NCI-H446 treated with DMSO at 0.1 percent for 48 hours (cell line): ENCODE data around the gene STIP1.

Experiments
- DNase-seq: peaks from one replicate; lab custom pipeline; 2025; lab: John Stamatoyannopoulos, UW

The STIP1 gene

GRCh38 chr11:64223001-64223651 lies 37.2 kb downstream of the STIP1 start:
- DNase-seq, result no peak

- no peak for DNase-seq
Measured at GRCh38 chr11:64224151-64224890, 38.4 kb downstream of the STIP1 start.

- no peak for DNase-seq
Measured at GRCh38 chr11:64224891-64225607, 39.1 kb downstream of the STIP1 start.

- peak; percentile 52 for DNase-seq
Measured at GRCh38 chr11:64225608-64226506, 39.9 kb downstream of the STIP1 start, which contains the start of the genes NUDT22 and TRPT1. NUDT22 (plus strand) TSS chr11:64226274; CDS start chr11:64226653, 379 bp downstream. TRPT1 (minus strand) TSS chr11:64226186; CDS start chr11:64225860, 326 bp downstream.

- DNase-seq, result no peak
Measured at GRCh38 chr11:64226507-64227051, 40.6 kb downstream of the STIP1 start.

GRCh38 chr11:64227405-64227956 lies 41.5 kb downstream of the STIP1 start:
- DNase-seq, result no peak

GRCh38 chr11:64229090-64229743 lies 43.2 kb downstream of the STIP1 start:
- no peak for DNase-seq

GRCh38 chr11:64229744-64230170 lies 43.8 kb downstream of the STIP1 start:
- no peak for DNase-seq

- DNase-seq, result peak; percentile 84
Measured at GRCh38 chr11:64230171-64230984, 44.4 kb downstream of the STIP1 start, which contains the start of gene DNAJC4. DNAJC4 (plus strand) TSS chr11:64230548; CDS start chr11:64230855, 307 bp downstream.

GRCh38 chr11:64230985-64231365 lies 45.0 kb downstream of the STIP1 start:
- no peak for DNase-seq

GRCh38 chr11:64231546-64231945 lies 45.6 kb downstream of the STIP1 start:
- no peak for DNase-seq

GRCh38 chr11:64232182-64232966 lies 46.4 kb downstream of the STIP1 start:
- no peak for DNase-seq

- DNase-seq, result no peak
Measured at GRCh38 chr11:64232967-64233315, 47.0 kb downstream of the STIP1 start.

GRCh38 chr11:64233913-64234586 lies 48.1 kb downstream of the STIP1 start, which contains the start of gene VEGFB:
VEGFB (plus strand) TSS chr11:64234584; CDS start chr11:64234834, 250 bp downstream.
- DNase-seq, result no peak

- no peak for DNase-seq
Measured at GRCh38 chr11:64234647-64235379, 48.8 kb downstream of the STIP1 start.

GRCh38 chr11:64235437-64236161 lies 49.6 kb downstream of the STIP1 start:
- DNase-seq, result no peak

- no peak for DNase-seq
Measured at GRCh38 chr11:64237484-64237951, 51.5 kb downstream of the STIP1 start.
